GM12801 (cell line): Measurements from ENCODE around the gene NKX3-2.

Experiments
- CTCF ChIP-seq: IDR thresholded peaks from one replicate; pipeline ENCODE4 v1.5.1; 2011; ENCODE audit warnings: control low read depth; ENCODE audit not compliant: insufficient read length; ENCODE audit errors: extremely low read depth

The NKX3-2 gene

GRCh38 chr4:13567125-13567524 is 22.8 kb upstream of the NKX3-2 start:
- TF ChIP-seq CTCF = no peak

- no peak for TF ChIP-seq CTCF
These were observed 18.6 kb upstream of the NKX3-2 start for GRCh38 chr4:13562876-13563275.

- no peak for TF ChIP-seq CTCF
These were observed 17.4 kb upstream of the NKX3-2 start for GRCh38 chr4:13561673-13562072.

GRCh38 chr4:13559413-13559812 is 15.1 kb upstream of the NKX3-2 start:
- no peak for TF ChIP-seq CTCF

- no peak for TF ChIP-seq CTCF
These were observed 14.6 kb upstream of the NKX3-2 start for GRCh38 chr4:13558881-13559280.

GRCh38 chr4:13555325-13555724 is 11.0 kb upstream of the NKX3-2 start:
- TF ChIP-seq CTCF = no peak

GRCh38 chr4:13553081-13553480 is 8.8 kb upstream of the NKX3-2 start:
- TF ChIP-seq CTCF = no peak
